HG03139 (cell line): ENCODE data around the gene REEP3.

ENCODE experiments used
- ATAC-seq: cut with Tn5 transposase; IDR thresholded peaks from one replicate; pipeline ENCODE4 v1.9.1; 2021; ENCODE audit not compliant: unreplicated experiment

The REEP3 gene

GRCh38 chr10:63584725-63585035 lies 63.5 kb downstream of the REEP3 start:
- no peak for ATAC-seq

GRCh38 chr10:63585041-63585440 lies 63.8 kb downstream of the REEP3 start:
- no peak for ATAC-seq

GRCh38 chr10:63586043-63586442 lies 64.8 kb downstream of the REEP3 start:
- ATAC-seq, result no peak

DNA sequence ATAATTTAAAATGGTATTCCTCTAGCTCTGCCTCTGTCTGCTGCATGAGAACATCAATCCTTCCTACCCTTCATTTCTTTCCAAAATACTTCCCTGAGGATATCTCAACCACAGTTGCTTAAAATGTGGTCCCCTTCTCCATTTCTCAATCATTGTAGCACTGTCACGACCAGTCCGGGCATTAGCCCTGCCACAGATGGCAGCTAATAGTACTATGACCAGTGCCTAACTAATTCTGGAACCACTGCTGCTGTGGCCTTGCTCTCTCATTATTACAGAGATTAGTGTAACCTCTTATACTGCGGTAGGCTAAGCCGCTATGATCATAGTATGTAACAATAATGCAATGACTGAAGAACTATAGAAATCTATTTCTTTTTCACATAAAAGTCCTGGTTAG lies 66.0 kb downstream of the REEP3 start:
- no peak for ATAC-seq

GRCh38 chr10:63588436-63589167 lies 67.4 kb downstream of the REEP3 start:
- ATAC-seq, result no peak

DNA sequence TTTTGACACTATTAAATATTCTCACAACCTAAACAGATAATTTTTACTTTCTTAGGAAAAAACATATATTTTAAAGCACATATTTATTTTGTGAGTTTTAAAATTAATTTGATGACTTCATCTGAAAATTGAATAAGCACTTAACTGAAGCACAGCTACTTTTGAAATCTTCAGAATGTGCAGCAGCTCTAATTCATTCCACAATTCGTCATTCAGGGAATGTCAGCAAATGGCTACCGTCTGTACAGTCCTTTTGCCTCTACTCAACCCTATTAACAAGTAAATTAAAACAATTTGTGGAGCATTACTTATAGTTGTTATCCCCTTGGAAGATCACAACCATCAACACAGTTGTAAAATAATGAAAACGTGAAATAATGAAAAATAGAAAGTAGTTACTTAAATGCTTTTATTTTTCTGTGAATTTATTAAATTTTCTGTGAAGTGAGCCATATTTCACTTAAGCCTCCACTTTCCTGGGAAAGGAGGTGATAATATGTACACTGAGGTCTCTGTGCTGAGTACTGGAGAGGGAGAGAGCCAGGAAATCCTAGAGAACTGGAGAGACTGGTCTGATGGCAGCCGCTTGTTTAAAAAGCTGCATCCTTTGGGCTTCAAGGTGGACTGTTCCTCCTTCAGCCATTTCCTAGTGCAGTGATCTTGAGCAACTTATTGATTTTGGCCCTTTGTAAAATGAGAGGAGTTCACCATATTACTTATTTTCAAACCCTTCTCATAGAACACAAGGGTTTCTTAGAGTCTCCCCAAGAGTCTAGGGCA lies 70.6 kb downstream of the REEP3 start:
- no peak for ATAC-seq

- ATAC-seq, result no peak
These were observed 72.4 kb downstream of the REEP3 start for GRCh38 chr10:63593576-63593975.

- ATAC-seq, result no peak
These were observed 73.9 kb downstream of the REEP3 start for GRCh38 chr10:63595072-63595471.

DNA sequence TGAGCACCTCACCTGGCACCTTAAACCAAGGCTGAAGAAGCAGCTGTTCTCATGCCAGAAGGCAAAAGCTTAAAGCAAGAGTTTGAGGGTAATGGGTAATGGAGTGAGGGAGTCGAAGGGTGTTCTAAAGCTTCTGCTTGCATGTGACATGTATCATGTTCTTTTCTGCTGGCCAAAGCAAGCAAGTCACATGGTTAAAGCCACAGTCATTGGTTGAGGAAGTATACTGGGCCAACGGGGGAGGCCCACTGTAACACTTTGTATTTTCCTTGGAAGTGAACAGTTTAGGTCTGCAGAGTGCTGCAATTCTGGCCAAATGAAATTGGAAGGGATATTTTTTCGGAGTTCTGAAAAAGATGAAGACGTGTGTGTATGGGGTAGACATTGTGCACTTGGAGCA lies 75.7 kb downstream of the REEP3 start:
- ATAC-seq, result no peak

GRCh38 chr10:63600540-63600939 lies 79.3 kb downstream of the REEP3 start:
- ATAC-seq, result no peak

DNA sequence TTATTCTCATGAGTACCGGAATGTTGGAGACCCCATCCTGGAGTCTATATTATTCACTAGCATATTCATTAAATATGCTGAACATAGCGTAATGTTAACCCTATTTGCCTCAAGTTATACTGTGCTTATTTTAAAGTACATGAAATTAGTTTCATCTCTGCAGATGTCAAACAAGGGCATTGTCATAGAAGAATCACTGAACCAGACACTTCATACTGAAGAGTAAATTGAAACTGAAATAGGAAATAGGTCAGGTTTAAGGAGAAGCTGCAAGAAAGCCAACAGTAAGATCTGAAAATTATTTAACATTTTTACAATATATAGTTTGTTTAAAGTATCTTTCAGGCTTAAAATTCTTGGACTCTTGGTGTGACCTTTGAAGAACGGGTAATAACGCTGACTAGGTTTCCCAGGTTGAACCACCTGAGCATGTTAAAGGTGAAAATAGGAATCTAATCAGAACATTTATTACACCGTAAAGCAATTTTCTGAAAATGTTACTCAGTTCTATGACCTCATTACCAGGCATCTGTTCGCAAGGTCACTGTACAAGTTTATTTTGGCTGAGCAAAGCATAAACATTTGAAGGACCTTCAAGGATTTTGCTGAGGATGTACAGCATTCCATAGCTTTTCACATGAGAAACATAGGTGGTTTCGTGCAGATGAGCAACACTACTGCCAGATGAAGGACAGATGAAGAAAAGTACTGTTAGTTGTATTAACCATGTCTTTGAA lies 82.7 kb downstream of the REEP3 start:
- no peak for ATAC-seq

DNA sequence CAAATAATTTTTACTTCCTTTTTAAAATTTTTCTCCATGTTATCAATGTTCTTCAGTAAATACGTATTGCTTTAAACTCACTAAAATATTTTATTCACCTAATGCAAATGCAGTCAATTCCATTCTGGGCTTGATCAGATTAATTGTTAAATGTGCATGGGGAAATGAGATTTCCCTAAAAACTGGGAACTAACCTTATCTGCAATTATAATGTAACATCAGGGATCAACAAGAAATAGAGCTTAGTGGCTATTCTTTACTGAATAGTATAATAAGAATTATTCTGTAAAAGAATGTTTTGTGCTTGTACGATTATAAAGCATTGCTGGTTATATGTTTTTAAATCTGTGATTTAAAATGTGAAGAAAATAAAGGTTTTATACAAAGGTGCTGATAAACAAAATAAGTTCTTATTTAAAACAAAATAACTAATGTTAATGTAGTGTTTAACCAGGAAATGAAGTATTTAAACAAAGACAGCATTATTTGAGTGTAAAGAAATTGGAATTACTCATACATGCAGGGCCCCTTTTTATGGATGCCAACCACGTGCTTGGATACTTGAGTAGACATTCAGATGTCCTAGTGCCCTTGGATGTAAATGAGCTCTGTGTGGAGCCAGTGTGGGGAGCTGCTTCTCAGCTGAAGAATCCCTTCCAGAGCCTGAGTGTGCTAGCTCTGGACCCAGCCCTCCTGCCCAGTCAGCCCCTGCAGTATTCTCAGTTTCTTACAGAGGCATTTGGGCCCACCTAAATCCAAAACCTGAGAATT lies 84.2 kb downstream of the REEP3 start:
- ATAC-seq, result no peak

GRCh38 chr10:63608511-63608910 lies 87.3 kb downstream of the REEP3 start:
- no peak for ATAC-seq

DNA sequence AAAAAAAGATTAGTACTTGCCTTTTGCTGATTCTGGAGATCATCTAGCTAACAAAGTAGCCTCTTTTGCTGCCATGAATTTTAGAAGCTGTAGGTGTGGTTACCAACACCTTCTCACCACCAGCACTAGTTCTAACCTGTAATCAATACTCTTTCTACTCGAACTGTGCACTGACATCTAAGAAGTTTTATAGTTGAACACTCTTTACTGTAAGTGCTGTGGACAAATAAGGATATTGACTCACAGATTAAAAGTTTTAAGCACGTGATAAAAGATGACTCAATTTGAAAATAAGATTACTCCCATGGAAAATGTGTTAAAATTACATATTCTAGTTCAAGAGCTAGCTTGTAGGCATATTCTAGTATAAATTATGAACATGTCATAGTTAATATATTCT lies 89.9 kb downstream of the REEP3 start:
- no peak for ATAC-seq

DNA sequence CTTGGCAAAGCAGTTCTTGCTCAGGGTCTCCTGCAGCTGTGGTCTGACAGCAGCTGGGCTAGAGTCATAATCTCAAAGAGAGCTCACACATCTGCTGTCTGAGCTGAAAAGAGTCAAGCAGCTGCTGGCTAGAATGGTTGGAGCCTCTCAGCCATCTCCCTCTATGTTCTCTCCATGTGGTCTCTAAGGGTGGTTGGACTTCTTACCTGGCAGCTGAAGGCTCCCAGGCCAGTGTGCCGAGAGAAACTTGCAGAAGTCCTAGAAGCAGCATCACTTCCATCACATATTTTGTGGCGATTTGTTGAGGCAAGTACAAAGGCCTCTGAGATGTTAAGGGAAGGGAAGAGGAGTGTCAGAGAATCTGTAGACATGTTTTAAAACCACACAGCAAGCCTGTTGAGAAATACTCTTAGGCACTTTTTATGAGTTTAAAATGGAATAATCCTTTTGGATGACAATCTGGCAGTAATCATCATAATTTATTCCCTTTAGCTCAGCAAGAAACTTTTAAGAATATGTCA lies 93.2 kb downstream of the REEP3 start:
- ATAC-seq, result no peak

DNA sequence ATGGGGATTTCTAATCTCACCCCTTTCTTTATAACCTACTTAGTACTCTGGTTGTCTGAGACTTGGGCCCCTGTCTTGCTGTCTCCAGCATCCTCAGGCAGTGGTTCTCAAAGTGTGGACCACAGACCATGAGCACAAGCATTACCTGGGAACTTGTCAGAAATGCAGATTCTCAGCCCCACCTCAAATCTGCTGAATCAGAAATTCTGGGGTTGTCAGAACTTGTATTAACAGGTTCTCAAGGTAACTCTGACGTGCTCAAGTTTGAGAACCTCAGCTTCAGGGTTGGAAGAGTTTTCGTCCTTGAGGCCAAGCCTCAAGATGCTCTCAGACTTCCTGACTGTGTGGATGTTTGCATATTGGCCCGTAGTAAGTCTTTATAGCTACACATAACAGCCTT lies 97.4 kb downstream of the REEP3 start:
- ATAC-seq, result no peak

GRCh38 chr10:63619426-63619825 lies 98.2 kb downstream of the REEP3 start:
- ATAC-seq, result no peak

GRCh38 chr10:63622097-63622496 lies 100.9 kb downstream of the REEP3 start:
- no peak for ATAC-seq

DNA sequence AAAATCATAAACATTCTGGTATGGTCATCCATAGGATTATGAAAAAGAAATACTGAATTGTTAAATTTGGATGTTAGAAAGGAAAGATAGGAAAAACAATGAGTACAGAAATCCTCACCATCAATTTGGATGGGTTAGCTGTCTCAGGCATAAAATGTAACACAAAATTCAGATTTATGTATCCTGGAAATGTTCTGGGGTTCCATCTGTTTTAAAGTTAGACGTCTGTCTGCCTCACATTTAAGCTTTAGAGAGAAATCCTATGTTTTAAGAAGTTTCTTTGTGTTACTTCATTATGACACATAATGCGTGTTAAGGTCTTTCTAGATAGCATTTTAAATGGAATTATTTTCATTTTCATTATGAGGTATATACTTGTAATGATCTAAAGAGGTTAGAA lies 103.5 kb downstream of the REEP3 start:
- ATAC-seq, result no peak

DNA sequence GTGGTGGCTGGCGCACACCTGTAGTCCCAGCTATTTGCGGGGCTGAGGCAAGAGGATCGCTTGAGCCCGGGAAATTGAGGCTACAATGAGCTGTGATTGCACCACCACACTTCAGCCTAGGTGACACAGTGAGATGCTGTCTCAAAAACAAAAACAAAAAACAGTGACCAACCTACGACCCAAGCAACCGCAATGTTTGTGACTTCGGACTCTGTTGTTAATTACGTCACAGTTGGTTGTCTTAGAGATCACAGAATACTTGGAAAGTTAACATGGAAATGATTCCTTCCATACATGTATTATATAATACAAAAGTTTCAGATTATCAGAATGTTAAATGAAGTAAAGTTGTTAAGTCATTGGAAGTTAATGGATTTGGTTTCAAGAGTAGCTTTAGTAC lies 106.2 kb downstream of the REEP3 start:
- no peak for ATAC-seq

GRCh38 chr10:63627881-63628296 lies 106.7 kb downstream of the REEP3 start:
- ATAC-seq, result no peak
